Measurements from ENCODE around the gene LRIG2.
"Not testable (repeated sequence)": the region's sequence is repeated elsewhere in the genome, so short reads cannot be mapped to it uniquely, and the experiment has no call there.

The LRIG2 gene

DNA sequence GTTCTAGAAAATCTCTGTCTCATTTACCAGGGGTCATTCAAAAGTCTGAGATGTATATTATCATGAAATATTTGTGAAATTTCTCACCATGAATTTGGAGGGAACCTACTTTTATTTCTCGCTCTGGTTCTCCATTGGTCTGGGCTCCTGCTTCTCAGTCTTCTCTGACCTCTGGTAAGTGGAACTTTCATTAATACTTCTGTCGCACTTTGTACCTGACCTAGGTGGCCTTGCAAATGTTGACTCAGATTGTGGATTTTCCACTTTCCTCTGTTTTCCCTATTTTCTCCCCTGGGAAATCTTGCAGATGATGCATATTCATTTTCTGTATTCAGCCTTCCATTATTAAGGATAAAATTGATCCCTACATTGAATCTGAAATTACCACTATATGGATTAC lies 53.2 kb downstream of the LRIG2 start:
- no peak for DNase-seq (ENCODE audit: low spot score)

GRCh38 chr1:113128116-113128515 lies 55.1 kb downstream of the LRIG2 start:
- DNase-seq (ENCODE audit: low spot score) = no peak

DNA sequence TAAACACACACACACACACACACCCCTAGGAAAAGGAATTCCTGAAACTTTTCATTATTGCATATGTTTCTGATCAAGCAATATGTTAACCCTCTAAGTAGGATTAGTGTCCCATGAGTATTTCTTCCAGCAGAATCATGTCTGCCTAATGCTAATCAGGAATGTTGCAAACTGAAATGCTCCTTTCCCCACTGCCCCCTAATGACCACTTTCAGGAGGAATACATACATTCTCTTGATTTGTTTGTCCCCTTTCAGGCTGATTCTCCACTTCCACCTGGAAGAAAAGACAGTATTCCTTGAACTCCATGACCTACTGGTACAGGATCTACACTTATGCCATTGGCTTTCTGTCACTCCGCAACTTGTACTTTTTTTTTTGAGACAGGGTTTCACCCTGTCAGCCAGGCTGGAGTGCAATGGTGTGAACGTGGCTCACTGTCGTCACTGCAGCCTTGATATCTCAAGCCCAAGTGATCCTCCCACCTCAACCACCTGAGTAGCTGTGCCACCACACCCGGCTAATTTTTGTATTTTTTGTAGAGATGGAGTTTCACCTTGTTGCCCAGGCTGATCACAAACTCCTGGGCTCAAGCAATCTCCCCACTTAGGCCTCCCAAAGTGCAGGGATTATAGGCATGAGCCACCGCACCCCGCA lies 56.7 kb downstream of the LRIG2 start:
- DNase-seq (ENCODE audit: low spot score) = no peak

DNA sequence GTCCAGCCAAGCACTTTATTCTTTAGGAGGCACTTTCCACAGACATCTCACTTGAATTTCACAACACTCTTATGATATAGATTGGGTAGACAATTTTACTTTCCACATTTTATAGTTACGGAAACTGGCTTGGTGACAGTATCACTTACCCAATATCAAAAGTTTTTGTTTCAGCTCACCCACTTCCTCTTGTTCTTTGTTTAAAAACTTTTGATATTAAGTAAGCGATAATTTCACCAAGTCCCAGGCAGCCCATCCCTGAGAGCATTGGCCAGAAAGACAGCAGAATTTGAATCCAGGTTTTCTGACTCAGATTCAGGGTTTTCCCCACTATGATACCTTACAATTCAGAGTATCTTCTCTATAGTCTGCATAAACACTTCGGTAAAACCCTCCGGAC lies 60.0 kb downstream of the LRIG2 start:
- DNase-seq (ENCODE audit: low spot score) = no peak

DNA sequence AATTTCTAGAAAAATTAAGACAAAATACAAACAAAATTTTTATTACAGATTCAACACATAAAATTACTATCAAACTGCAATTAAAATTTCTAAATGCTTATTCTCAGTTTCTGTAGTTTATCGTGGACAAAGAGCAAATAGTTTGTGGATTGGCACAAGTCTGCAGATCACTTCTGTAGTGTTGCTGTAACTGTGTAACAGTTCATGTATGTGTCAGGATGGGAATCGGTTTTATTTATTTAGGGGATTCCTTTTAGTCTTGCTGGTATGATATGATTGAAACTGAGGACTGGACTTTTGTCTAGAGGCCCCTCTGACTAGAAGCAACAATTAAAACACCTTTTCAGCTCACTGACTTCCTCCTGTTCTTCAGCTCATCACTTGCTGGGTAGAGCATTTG lies 60.8 kb downstream of the LRIG2 start:
- no peak for DNase-seq (ENCODE audit: low spot score)

DNA sequence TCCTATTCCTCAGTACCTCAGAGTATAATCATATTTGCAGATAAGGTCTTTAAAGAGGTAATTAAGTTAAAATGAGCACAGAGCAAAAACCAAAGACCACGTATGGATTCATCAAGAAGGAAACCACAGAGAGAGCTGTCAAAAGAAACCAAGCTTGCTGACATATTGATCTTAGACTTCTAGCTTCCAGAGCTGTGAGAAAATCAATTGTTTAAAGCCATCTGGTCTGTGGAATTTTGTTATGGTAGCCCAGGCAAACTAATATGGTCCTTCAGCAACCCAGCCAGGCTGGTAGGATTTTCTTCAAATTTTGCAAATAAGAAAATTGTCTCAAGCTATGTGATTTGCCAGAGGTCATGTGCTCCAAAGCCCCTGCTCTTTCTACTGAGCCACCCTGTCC lies 62.5 kb downstream of the LRIG2 start:
- DNase-seq (ENCODE audit: low spot score) = no peak

DNA sequence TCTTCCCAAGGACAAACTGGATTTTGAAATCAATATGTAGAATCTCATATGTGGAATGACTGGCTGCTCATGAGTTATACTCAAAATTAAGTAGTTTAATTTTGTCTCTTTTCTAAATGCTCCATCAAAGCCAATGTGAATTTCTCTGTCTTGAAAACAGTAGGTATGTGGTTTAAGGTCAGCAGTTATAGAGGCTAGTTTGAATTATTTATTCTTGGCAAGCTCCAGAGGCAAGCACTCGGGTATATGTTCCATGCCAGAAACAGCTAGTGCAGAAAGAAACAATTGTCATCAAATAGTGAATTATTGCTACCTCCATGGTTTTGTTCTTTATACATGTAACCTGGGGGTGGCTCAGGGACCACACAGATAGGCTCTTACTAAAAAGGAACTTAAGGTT lies 63.5 kb downstream of the LRIG2 start:
- no peak for DNase-seq (ENCODE audit: low spot score)

DNA sequence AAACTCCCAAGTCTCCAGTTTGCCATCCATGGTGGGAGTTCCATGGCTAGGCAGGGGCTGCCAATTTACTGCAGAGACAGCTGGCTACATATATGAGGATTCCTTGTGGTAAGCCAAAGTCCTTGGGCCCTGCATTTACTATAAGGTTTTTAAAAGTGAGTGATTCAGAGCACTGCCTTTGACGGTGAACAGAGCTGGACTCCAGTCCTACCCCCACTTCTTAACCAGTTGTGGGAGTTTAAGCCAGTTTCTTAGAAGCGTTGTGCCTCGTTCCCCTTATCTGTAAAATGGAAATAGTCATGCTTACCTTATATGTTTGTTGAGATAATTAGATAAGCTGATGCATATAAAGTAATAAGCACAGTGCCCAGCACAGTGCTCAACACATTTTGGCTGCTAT lies 64.6 kb downstream of the LRIG2 start:
- DNase-seq (ENCODE audit: low spot score) = no peak

DNA sequence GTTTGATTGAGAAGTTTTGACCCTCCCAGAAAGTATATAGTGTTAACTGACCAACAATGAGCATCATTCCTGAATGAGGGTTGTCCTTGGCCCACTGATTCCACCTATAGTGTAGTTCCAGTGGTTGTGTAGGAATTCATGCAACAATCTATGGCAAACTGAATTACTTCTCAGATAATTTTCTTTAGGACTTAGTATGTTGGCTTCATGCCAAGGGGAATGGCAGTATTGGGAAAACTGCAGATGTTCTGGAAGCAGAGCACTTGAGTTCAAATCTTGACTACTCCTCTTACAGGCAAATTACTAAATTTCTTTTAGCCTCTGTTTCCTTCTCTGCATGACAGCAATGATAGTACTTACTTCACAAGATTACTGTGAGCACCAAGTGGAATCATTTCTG lies 65.8 kb downstream of the LRIG2 start:
- DNase-seq (ENCODE audit: low spot score) = no peak

DNA sequence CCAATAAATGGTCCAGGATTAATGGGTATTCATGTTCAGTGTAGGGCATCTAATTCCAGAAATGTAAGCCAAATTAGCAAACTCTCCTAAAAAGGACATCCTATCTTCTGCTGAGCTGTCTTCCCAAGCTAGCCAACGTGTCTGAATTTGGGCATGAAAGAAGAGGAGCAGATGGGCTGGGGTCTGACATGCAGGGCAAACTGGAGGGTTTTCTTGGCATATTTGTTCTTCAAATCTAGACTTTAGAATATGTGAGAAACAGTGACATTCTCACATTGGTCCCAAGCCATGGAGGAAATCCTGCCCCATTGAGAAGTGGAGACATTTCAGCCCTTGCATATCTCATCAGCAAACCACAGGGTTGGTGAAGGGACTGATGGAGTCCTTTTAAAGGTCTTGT lies 67.2 kb downstream of the LRIG2 start:
- no peak for DNase-seq (ENCODE audit: low spot score)

DNA sequence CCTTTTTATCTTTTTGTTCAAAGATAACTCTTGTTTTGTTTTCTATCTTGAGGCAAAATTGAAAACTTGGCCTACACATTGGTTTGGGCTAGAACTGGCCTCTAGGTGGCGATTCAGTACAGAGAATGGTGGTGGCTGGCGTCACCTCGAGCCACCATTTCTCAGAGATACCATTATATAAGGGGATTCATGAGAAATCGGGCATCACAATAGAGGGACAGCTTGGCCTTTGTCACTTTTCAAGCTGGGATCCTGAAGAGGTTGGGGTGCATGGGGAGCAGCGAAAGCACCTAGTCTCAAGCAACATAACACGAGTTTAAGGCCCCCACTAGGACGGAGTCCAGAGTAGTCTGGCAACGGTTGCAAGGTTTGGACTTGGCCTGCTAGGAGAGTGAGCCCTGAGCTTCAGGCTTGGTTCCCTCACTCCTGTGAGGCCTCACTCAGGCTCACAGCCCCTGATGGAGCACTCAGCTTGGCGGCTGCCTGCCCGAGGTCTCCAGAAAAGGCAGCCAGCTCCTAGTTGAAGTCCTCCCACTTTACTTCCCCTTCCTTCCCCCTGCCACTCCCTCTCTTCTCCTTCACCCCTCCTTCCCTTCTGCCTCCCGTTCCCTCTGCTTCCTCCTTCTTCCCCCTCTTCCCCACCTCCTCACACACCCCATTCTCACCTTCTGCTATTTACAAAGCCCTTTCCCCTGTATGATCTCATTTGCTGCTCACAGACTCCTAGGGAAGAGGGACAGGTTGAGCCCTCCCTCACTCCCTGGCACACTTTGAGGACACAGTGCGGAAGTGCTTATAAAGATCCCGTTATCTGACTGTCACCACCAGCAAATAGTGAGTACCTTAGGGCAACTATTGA lies 67.8 kb downstream of the LRIG2 start:
- peak; percentile 72 for DNase-seq (ENCODE audit: low spot score)

DNA sequence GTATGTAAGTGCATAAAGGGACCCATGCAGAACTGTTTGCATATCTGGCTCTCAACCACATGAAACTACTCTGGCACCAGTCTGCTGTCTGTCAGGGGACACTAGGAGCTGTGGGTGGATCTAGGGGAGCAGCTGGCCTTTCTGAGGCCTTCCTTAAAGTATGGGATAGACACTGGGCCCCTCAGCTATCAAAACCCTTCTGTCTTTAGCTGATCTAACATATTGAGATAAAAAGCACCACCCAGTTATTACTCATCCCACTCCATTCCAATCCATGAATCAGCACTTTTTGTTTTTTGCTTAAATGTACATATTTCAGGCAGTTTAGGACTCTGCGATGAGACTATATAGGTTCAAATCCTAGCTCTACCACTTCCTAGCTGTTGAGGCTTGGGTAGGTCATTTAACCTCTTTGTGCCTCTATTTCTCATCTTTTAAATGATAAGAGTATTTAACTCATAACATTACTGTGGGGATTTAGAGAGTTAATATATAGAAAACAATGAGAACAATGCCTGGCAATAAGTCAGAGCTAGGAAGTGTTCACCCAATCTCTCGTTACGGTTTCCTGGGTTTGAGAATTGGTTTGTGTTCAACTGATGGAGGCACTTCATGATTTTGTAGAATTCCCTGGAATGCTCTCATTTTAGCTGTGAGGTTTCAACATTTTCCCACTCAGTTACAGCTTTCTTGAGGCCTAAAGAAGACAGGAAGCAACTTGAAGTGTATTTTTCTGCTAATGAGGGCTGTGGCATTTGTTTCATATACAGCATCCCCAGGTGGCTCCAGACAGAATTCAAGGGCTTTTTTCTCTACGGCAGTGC lies 68.9 kb downstream of the LRIG2 start:
- DNase-seq (ENCODE audit: low spot score) = peak; percentile 60

GRCh38 chr1:113142791-113143190 lies 69.8 kb downstream of the LRIG2 start:
- DNase-seq (ENCODE audit: low spot score) = no peak

- DNase-seq (ENCODE audit: low spot score) = no peak
These were observed 73.5 kb downstream of the LRIG2 start for GRCh38 chr1:113146242-113147072.

GRCh38 chr1:113147073-113147625 lies 74.2 kb downstream of the LRIG2 start:
- DNase-seq (ENCODE audit: low spot score) = no peak

DNA sequence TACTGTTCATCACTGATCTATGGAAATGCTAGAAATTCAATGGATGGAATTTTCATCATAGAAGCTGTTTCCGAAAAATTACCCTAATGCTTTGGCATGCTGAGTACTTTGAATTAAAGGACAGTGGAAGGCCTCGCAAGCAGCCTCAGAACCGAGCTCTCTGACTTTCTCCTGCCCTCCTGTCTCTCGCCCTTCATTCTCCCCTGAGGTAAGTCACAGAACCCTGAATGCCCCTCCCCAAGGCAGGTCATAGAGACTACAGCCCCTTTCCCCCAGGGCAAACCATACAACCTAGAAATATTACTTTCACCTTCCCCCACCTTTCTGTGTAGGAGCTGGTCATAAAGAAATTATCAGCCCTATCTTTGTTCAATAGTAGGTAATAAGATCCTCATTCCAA lies 74.8 kb downstream of the LRIG2 start:
- DNase-seq (ENCODE audit: low spot score) = no peak

DNA sequence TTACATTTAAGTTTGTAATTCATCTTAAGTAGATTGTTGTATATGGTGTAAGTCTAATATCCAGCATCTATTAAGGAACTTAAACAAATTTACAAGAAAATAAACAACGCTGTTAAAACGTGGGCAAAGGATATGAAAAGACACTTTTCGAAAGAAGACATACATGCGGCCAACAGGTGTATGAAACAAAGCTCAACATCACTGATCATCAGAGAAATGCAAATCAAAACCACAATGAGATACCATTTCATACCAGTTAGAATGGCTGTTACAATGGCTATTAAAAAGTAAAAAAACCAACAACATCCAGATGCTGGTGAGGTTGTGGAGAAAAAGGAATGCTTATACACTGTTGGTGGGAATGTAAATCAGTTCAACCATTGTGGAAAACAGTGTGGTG lies 77.5 kb downstream of the LRIG2 start:
- not testable (repeated sequence) for DNase-seq (ENCODE audit: low spot score)

DNA sequence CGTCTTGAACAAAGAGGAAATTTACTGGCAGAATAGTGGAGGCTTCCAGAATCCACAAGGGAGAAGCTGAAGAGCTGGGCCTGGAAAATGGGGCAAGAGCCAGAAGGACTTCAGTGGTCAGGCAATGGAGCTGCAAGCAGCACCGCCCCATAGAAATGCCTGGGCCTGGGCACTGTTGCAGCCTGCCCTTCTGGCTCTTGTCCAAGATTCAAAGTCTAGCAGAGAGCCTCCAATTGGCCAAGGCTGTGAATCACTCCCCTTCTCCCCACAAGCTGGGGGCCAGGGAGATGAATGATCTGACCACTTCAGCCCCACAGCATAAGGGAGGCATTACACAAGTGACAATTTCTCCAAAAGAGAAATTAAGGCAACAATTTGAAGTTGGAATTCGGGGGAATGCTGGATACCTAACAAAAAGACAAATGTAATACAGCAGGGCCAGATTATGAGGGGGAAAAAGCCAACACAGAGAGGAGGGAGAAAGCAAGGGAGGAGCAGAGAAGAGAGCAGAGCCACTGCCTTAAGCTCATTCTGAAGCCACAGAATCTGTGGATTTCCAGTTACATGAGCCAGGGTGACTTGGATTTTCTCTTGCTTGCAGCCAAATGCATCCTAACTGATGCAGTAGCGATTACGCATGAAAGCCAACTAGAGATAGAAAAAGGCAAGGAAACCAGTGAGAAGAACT lies 80.3 kb downstream of the LRIG2 start:
- DNase-seq (ENCODE audit: low spot score) = no peak

- no peak for DNase-seq (ENCODE audit: low spot score)
These were observed 83.4 kb downstream of the LRIG2 start for GRCh38 chr1:113156368-113156767.

DNA sequence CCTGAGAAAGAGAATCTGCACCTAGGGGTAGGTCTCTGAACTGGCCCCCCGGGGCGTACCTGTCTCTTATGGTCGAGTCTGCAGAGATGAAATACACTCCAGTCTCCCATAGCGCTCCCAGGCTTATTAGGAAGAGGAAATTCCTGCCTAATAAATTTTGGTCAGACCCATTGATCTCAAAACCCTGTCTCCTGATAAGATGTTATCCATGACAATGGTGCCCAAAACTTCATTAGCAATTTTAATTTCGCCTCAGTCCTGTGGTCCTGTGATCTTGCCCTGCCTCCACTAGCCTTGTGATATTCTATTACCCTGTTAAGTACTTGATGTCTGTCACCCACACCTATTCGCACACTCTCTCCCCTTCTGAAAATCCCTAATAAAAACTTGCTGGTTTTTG lies 85.7 kb downstream of the LRIG2 start:
- not testable (repeated sequence) for DNase-seq (ENCODE audit: low spot score)

- no peak for DNase-seq (ENCODE audit: low spot score)
These were observed 93.5 kb downstream of the LRIG2 start for GRCh38 chr1:113166473-113166872.
